ENCODE results near the gene C16orf96.

C16orf96 gene

DNA sequence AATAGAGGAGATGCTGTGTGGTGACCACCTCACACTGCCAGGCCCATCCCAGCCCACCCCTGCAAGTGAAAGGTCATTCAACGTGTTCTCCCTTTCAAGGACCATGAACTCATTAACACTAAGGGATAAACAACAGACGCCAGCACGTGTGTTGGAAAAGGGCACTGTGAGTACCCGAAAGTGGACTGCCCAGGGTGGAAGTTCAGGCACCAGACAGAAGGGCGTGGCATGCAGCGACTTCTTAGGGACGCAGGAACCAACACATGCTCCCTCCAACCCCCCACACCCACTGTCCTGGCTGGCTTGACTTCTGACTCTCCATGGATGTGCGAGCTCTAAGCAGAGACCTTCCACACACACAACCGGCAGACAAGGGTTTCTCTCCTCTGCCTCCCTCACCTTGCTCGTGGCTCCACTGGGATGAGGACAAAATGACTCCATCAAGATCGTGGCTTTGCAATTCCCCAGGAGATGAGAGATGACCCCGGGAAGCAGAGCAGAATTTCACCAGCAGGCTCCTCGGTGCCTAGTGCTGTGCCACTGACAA is 47.6 kb downstream of the C16orf96 start:
- DNase-seq = no peak

DNA sequence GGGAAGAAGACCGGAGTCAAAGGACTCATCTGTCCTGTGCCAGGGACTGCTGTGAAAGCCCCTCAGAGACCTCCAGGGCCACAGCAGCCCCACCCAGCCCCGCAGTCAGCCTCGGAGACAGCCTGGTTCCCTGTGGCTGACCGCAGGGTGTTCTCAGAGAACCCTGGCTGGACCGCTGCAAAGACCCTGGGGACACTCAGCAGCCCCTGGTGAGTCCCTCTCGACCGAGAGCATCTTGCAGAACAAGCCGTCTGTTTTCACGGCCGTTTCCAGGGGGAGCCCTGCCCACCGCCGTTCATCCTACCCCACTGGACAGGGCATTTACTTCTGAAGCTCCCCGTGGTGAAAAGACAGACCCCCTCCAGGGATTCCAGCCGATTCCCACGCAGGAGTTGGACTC is 48.3 kb downstream of the C16orf96 start:
- no peak for DNase-seq

DNA sequence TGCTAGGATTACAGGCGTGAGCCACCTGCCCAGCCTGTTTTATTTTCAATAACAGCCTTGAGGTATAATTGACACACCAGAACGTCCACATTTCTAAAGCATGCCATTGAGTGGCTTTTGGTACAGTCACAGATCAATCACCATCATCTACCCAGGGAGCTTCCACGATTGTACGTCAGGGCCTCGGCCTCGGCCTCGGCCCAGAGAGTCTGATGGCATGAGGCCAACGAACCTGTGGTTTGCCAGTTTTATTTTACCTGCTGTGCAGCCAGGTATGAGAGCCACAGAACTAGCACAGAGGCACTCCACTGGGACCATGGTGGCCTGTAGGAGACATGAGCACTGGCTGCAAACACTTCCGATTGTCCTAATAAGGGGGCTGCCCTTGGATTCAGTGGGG is 50.2 kb downstream of the C16orf96 start:
- no peak for DNase-seq

DNA sequence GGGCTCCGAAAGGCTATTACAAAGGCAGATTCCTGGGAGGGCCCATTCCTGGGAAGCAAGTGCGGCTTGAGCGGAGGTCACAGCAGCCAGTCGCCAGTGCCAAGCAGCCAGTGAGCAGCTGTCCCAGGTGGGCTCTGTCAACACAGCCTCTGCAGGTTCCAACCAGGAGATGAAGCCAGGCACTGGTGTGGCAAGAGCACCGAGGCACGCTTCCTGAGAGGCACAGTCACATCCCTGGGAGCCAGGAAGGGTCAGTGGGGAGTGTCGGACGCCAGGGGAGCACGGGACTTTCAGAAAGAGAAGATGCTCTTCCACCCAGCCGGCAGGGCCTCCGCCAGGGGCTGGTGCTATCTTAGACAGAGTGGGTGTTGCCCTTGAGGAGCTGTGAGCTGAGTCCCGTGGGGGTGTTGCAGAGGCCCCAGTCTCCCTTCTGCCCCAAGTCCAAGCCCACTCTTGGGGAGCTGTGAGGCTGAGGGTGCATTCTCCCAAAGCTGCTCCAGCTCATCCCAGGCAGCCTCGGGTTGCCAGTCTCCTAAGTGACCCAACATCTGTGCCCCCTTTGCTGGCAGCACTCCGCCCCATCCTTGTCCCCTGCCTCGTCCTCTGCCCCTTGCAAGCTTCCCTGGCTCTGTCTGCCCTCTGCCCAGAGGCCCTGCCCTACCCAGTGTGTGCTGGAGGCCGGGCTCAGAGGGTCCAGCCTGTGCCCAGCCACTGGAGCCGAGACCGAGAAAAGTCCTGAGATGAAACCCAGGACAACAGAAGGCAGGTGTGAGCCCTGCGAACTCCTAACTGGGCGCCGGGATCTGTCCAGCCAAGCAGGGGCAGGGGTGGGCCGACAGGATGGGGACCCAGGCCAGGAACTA is 51.9 kb downstream of the C16orf96 start:
- no peak for DNase-seq

DNA sequence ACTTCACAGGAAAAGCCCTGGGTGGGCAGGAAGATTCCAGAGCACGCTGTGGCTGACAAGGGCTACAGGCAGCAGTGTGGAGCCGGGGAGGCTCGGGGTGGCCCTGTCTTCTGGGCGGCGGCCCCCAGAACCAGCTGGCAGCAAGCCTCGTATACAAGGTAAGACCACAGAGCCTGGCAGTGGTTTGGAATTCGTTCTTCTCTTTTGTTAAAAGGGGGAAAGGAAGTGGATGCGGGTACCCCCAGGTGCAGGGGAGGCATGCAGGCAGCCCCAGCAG is 52.5 kb downstream of the C16orf96 start:
- no peak for DNase-seq

DNA sequence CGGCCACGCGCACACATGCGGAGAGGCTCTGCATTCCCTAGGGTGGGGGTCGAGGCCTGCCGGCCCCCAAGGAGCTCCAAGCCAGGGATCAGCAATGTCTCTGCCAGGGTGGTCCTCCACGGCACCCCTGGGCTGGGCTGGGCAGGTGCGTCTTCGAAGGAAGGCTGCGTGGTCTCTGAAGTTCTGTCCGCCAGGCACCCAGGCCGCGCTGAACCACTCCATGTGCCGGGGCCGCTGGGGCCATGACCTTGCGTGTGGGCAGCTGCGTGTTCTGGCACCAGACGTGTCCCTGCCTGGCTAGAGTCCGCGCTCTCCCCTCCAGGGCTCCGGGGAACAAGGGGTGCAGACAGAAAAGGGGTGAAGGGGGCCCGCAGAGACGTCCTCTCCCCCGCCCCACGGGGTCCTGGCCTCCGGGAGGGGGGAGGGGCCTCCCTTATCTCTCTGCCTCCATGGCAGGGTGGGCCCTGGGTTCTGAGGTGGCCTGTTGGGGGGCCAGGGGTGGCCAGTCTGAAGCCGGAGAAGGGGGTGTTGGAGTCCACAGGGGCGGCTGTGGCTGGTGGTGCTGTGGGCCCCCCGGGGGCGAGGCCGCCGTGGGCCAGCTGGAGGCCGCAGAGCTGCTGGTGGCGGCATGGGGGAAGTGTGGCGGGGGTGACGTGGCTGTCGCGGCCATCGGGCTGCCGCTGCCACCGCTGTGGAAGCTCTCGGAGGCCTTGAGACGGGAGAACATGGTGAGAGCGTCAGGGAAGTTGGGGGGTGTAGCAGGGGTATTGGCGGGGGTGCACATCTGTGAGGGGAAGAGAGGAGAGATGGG is 53.3 kb downstream of the C16orf96 start:
- no peak for DNase-seq

DNA sequence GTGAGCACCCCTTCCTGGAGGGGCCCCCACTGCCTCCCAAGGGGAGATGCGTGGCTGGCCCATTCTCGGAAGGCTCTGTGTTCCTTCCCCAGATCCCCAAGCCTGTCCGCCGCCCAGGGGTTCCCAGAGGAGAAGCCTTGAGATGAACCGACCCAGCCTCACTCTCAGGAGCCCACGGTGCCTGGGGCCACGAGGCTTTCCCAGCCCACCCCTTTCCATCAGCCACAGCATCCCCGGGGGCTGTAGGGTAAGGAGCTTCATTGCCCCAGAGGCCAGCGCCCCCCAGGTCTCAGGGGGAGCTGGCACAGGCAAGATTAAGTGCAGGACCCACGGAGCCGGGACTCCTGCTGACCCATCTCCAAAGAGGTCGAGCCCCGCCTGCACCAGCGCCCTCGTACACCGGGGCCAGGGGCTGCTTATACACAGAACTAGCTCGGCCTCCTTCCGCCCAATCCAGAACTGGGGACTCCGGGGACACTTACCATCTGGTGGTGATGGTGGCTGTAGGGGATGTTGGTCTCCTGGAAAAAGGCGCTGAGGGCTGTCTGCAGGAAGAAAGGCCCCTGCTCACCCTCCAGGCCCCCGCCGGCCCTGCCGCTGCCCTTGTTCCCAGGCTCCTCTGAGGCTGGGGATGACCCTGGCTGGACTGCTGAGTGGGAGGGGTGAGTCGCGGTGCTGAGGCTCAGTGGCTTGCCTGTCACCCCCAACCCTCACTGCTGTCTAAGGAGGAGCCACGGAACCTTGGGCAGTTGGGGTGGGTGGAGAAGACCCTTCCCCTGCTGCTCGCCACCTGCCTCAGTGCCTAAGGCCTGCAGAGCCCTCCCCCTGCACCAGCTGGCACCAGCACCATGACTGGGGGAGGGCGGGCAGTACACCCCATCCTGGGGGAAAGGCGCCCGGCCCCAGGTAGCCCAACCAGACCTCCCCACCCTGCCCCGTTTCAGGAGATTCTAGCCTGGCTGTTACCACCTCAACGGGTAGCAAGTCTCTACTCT is 54.2 kb downstream of the C16orf96 start:
- DNase-seq = no peak

DNA sequence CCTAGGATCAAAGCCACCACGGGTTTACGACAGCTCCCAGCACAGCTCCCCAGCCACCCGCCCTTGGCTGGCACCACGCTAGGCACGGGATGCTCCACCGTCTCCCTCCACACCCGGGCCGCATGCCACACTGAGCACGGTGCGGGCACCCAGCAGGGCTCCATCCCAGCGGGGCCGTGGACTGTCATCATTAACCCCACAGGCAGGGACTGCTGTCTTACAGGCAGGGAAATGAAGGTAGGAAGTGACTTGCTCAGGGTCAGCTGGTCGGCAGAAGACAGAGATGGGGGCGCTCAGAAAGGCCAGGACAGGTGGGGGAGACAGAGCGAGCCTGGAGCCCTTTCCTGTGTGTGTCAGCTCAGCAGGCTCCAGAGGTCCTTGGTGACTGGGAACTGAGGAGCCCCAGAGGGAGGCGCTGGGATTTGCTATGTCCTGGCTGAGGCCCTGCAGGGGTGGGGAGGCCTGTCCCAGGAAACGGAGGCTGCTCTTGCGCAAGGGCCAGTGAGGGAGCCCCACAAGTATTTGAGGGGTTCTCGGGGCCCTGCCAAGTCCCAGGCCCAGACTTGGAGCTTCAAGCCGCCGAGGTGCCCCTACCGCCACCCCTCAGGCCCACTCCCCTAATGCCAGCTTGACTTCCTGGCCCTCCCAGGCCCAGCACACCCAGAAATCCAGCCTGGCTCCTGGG is 55.3 kb downstream of the C16orf96 start:
- DNase-seq = no peak

DNA sequence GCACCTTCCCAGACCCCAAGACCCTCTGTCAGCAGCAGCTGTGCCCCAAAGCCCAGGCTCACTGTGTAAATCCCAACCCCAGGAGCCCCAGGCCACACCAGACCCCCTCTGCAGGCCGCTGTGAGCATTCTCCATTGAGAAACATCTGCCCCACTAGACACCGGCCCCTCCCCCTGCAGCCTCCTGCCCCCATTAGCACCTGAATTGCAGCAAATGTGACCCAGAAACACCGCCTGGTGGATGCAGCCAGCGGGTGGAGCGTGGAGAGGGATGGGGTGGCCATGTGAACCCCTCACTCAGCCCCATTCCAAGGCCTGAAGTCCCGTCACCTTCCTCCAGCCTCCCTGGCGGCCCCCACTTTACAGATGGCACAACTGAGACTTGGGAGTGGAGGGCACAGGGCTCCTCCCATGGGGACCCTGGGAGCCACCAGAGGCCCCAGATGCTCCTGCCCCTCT is 56.4 kb downstream of the C16orf96 start:
- DNase-seq = no peak

DNA sequence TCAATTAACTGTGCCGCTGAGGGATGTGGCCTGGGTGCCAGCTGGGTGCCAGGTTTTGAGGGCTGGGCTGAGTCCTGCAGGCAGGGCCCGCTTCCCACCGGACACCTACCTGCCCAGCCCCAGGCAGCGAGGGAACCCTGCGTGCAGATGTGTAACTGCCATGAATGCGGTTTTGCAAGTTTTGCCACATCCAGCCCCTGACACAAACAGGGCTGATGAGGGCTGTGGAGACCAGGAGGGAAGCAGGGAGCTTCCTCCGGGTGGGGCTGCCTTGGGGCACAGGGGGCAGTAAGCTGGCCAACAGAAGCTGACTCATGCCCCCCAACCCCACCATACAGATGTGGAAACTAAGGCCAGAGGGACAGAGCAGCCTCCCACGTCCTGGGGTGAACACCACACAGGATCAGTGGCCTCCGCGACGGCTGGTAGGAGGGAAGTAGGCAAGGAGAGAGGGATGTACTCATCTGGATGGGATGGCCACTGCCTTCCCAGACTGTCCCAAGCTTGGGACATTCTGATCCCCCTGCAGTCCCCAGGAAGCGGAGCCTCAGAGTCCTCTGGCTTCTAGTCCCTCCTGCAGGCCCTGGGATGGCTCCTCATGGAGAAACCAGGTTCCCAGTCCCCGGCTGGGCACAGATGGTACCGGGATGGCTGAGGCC is 57.0 kb downstream of the C16orf96 start:
- no peak for DNase-seq

DNA sequence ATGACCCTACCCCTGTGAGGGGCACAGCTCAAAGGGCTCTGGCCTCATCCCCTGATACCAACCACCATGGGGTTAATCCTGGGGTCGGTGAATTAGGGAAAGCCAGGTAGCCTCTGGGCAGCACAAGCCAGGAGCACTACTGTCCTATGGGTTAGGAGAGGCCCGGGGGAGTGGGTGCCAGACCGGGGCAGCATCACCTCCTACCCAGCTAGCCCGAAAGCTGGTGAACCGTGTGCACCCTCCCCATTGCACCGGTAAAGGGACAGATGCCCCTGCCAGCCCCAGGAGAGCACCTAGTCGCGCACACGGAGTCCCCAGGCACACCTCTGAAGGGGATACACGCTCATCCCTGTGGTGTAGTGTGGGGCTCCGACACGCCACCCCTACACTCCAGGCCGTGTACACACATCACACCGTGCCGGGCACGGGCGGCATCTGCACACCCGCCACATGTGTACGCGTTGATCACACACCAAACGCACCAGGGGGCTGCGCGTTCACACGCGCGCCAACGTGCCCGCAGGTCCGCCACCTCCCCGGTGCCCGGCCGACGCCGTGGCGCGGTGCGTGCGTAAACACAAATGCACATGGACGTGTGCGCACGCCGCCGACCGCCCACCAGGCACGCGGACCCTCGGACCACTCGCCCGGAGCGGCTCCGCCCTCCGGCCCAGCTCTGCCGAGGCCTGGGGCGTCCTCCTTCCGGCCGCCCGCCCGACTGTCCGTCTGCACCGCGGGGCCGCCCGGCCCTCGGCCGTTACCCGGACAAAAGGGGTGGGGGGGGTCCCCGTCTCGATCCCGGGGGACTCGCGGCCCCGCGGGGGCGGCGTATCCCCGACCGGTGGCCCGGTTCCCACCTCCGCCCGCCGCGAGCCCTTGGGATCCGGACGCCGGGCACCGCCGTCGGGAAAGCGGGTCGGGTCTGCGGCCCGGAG is 57.8 kb downstream of the C16orf96 start:
- peak in 1 of 2 experiments; percentile 6 for DNase-seq

DNA sequence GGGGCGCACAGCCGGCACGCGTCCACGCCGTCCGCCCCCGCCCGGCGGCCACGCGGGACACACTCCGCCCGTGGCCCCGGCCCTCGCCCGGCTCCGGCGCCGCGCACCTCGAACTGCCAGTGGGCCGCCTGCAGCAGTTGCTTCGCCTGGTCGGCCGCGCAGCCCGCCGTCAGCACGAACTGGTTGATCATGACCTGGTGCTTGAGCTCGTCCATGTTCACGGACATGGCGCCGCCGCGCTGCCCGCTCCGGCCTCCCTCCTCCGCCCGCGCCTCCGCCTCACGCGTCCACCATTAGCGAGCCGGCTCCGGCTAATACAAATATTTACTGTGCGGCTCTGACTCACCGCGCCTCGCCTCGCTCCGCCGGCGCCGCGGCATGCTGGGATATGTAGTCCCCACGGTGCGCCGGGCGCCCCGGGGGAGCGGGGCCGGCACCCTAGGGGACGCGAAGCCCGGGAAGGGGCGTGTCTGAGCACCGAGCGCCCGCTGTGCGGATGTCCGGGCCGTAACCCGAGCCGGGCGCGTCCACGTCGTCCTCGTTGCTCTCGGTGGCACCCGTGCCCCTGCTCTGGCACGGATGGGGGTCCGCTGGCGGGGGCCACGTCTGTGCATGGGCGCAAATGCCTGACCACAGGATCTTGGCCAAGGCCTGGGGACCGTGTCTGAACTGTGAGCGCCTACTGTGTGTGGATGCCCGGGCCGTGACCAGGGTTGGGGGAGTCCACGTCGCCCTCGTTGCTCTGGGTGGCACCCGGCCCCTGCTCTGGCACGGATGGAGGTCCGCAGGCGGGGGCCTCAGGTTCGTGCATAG is 58.6 kb downstream of the C16orf96 start, which contains the start of gene UBALD1:
Gene UBALD1, minus strand, starts transcription at position 318 of the 813 bp plus-strand sequence. Its CDS starts 91 bp downstream, at position 227.
- peak; percentile 67 to 74 for DNase-seq

DNA sequence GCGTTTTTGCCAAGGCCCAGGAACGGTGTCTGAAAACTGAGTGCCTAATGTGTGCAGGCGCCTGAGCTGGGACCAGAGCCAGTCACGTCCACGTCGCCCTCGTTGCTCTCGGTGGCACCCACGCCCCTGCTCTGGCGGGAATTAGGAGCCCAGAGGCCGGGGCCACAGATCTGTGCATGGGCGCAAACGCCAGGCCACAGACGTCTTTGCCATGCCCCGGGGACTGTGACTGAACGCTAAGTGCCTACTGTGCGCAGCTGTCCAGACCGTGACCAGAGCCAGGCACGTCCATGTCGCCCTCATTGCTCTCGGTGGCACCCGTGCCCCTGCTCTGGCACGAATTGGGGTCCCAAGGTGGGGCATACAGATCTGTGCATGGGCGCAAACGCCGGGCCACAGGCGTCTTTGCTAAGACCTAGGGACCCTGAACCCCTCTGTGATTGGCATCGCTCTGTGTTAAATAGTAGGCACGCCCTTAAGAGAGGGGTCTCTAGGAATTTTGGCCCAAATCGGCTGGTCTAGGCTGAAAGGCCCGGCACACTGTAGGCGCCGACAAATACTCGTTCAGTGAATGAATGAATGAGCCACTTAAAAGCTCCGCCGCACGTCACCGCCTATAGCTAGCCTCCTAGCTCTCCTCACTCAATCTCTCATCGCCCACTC is 59.4 kb downstream of the C16orf96 start:
- DNase-seq = no peak

DNA sequence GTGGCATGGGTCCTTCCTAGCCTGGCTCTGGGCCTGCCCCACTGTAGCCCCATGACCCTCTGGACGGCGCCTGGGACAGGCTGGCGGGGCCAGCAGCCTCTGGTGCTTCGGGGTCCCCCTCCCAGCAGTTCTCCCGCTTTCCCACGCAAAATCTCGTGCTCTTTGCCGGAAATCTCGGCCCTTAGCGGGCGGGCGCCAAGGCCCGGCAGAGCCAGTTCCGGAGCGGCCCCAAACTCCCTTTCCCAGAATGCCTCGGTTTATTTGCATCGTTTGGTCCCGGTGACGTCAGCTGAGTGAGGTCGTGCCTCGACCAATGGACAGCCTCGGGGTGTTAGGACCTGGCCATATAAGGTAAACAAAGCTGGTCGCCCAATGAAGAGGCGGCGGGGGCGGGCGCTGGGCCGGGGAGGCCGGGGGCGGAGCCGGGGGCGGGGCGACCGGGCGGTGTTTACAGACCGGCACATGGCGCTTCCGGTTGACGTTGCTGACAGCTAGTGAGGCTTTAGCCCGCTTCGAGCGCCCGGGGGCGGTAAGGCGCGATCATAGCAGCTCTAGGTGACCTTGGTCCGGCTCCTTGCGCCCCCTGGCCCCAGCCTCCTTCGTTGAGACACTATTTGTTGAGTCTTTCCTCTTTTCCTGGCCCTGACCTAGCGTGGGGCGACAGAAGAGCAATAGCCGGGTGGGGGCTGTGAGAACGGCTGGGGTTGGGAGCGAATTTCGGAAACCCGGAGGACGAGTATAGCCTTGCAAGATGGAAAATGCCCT is 60.1 kb downstream of the C16orf96 start:
- peak; percentile 99 for DNase-seq

DNA sequence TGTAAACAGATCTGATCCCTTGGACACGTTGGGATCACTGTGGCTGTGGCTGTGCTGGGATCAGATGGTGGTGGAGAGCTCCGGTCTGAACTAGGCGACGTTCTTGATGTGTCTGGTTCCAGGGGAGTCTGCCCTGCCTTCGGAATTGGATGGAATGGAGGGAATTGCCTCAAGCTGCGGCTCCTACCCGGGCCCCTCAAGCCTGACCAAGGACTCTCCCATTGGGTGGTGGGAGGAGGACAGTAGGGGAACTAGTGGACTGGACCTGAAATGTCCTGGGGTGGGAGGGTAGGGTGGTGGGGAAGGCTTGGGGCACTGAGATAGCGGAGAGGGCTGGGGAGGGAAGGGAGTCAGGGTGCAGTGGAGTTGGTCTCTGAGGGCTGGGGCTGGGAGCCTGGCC is 61.7 kb downstream of the C16orf96 start:
- no peak for DNase-seq

DNA sequence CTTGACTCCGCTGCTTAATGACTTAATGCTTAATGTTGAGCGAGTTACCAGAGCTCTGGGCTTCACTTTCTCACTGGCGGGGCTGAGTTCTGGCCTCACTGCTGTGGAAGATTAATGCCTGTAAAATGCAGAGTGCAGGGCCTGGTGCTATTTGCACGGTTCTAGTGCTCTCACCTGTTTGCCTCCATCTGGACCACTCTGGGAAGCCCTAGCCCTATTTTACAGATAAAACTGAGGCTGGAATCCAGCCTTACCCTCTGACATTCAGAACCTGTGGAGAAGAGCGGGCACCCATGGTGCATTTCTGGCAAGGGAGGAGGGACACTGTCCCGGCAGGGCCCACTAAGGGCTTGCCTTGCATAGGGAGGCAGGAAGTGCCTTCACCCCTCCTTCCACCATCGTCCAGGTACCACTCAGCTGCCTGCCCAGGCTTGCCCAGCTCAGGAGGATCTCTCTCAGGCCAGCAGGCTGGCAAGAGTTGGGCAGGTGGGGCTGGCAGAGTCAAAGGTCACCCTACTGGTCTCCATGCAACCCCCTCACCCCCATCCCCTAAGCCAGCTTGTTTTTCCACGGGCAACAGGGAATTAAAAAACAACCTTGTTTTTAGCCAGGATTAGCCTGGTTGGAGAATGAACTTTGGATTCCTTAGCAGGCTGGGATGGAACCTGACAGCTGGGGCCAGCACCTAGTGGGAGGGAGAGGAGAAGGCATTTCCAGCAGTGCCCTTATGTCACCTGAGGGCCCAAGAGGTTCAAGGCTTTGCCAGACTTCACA is 62.7 kb downstream of the C16orf96 start:
- DNase-seq = no peak

DNA sequence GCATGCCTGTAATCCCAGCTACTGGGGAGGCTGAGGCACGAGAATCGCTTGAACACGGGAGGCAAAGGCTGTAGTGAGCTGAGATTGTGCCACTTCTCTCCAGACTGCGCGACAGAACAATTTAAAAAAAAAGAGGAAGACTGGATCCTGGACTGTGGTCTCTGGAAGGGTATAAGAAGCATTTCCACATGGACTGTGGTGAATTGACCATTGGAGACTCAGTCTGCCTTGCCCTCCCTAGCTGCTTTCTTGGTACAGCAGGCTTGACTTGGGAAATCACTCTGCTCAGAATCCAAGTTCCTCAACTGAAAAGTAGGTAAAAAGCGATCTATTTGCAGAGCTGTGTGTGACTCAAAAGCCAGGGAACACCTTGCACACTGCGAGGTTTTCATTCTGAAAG is 67.5 kb downstream of the C16orf96 start:
- peak; percentile 39 to 44 for DNase-seq

Data from AML-193 (cell line).